PC-9 (cell line): ENCODE measurements around the gene XRCC5.

Source experiments
- CTCF ChIP-seq: fragments of 200-600 bp; sonication (generic); conservative IDR thresholded peaks from 2 replicates; pipeline ENCODE4 v1.6.1; 2017; ENCODE audit warnings: mixed run types, antibody characterized with exemption, mild to moderate bottlenecking, moderate library complexity
- EZH2 ChIP-seq: fragments of 200-600 bp; sonication (generic); IDR thresholded peaks from 2 replicates; pipeline ENCODE4 v1.8.0; 2017; ENCODE audit warnings: antibody characterized with exemption, low read depth

GRCh38 chr2:216111122-216111521 is 2.0 kb downstream of the XRCC5 start:
- TF ChIP-seq EZH2 (no peak), CTCF (no peak)
